Vagina (tissue), 2 donors: ENCODE results near the gene PIK3R4. TPM values are rescaled to one million over a fixed set of nuclear protein-coding genes. Genes with fewer than 3 reads are reported as not detected.

Experiments used
- DNase-seq, 2 donors: peaks; one replicate each; pipeline ENCODE4 v3.0.0-alpha.2; 2017; ENCODE audit errors: extremely low spot score in 2 of 2
- H3K27ac ChIP-seq: fragments of 200-600 bp; sonication (generic); one replicate; pipeline ENCODE4 v1.5.1; 2019
- H3K27me3 ChIP-seq: fragments of 200-600 bp; sonication (generic); one replicate; pipeline ENCODE4 v1.5.1; 2019
- H3K36me3 ChIP-seq, 2 donors: fragments of 200-600 bp; sonication (generic); one replicate each; pipeline ENCODE4 v1.5.1; 2017 to 2019
- H3K4me1 ChIP-seq: fragments of 200-600 bp; sonication (generic); one replicate; pipeline ENCODE4 v1.5.1; 2019
- H3K4me3 ChIP-seq, 2 donors: fragments of 200-600 bp; sonication (generic); 1 replicate in 1 of 2; 2 replicates in 1 of 2; pipeline ENCODE4 v1.5.1; 2016 to 2019
- H3K9me3 ChIP-seq: fragments of 200-600 bp; sonication (generic); one replicate; pipeline ENCODE4 v1.5.1; 2019
- CTCF ChIP-seq, 3 experiments: fragments of 450-650 bp in 2 of 3; fragments of 200-600 bp in 1 of 3; sonication (generic) in 1 of 3; IDR thresholded peaks; one replicate each; pipeline ENCODE4 v1.5.1; 2017 to 2019; ENCODE audit warnings: antibody characterized with exemption in 3 of 3, mild to moderate bottlenecking in 2 of 3, moderate library complexity in 2 of 3
- POLR2A ChIP-seq, 2 donors: fragments of 450-650 bp; IDR thresholded peaks; one replicate each; pipeline ENCODE4 v1.6.1; 2017; ENCODE audit warnings: antibody characterized with exemption in 2 of 2, mild to moderate bottlenecking in 2 of 2, moderate library complexity in 2 of 2
- POLR2AphosphoS5 ChIP-seq, 2 donors: sonication (generic); formaldehyde crosslinking; IDR thresholded peaks; one replicate each; pipeline ENCODE4 v1.9.0; 2017; ENCODE audit warnings: antibody characterized with exemption in 2 of 2, mild to moderate bottlenecking in 2 of 2, low read depth in 1 of 2; ENCODE audit not compliant: insufficient read depth in 1 of 2
- intact Hi-C: fragments of 100-400 bp; cut with DNase I; formaldehyde crosslinking; loops from one replicate; pipeline ENCODE4 v1.15.1; 2023
- total RNA-seq: library from RNA; depleted of rRNA; stranded (reverse); fragments of >200 nt; gene quantifications from one replicate; pipeline ENCODE4 v1.2.3, GENCODE V29; 2016

The PIK3R4 gene
- total RNA-seq, 1 donor from 2014 or later, result 20.6 TPM

- peaks cover 44% of the 10 kb centered on the region for H3K4me1 ChIP-seq
- TF ChIP-seq POLR2A (IDR thresholded peaks at IDR 0.05), result no peak
- TF ChIP-seq POLR2AphosphoS5 (IDR thresholded peaks at IDR 0.05; ENCODE audit: insufficient read depth in 1 of 2, low read depth in 1 of 2), result no peak
- no peak for TF ChIP-seq CTCF (IDR thresholded peaks at IDR 0.05)
- no peaks in the 10 kb centered on the region for H3K9me3 ChIP-seq
- DNase-seq, result no peak
- no peak overlapping the region for H3K4me3 ChIP-seq
- intact Hi-C loops, result no loop called here
- H3K27me3 ChIP-seq, result no peaks in the 10 kb centered on the region
- H3K36me3 ChIP-seq, result peaks cover 0 to 2% of the 10 kb centered on the region in 2 donors
- H3K27ac ChIP-seq, result no peak overlapping the region
These were observed 85.3 kb downstream of the PIK3R4 start for GRCh38 chr3:130661140-130661891.

- Histone ChIP-seq H3K4me1 (peaks cover 44% of the 10 kb centered on the region), H3K4me3 (no peak overlapping the region), H3K9me3 (no peaks in the 10 kb centered on the region), H3K36me3 (peaks cover 0 to 2% of the 10 kb centered on the region in 2 donors), H3K27ac (no peak overlapping the region), H3K27me3 (no peaks in the 10 kb centered on the region)
- intact Hi-C loops, result no loop called here
- DNase-seq, result no peak
- TF ChIP-seq POLR2AphosphoS5 (IDR thresholded peaks at IDR 0.05; ENCODE audit: insufficient read depth in 1 of 2, low read depth in 1 of 2), result no peak
- TF ChIP-seq CTCF (IDR thresholded peaks at IDR 0.05), result no peak
- no peak for TF ChIP-seq POLR2A (IDR thresholded peaks at IDR 0.05)
These were observed 86.7 kb downstream of the PIK3R4 start for GRCh38 chr3:130659911-130660310.

GRCh38 chr3:130658678-130659077 lies 88.0 kb downstream of the PIK3R4 start:
- Histone ChIP-seq H3K27me3 (no peaks in the 10 kb centered on the region), H3K27ac (no peak overlapping the region), H3K4me3 (no peak overlapping the region), H3K36me3 (peaks cover 0 to 2% of the 10 kb centered on the region in 2 donors), H3K4me1 (peaks cover 44% of the 10 kb centered on the region), H3K9me3 (no peaks in the 10 kb centered on the region)
- TF ChIP-seq POLR2AphosphoS5 (IDR thresholded peaks at IDR 0.05; ENCODE audit: insufficient read depth in 1 of 2, low read depth in 1 of 2) (no peak), POLR2A (IDR thresholded peaks at IDR 0.05) (no peak), CTCF (IDR thresholded peaks at IDR 0.05) (no peak)
- DNase-seq, result no peak
- intact Hi-C loops, result no loop called here

GRCh38 chr3:130656627-130657026 lies 90.0 kb downstream of the PIK3R4 start:
- Histone ChIP-seq H3K27ac (no peak overlapping the region), H3K4me3 (no peak overlapping the region), H3K27me3 (no peaks in the 10 kb centered on the region), H3K4me1 (peaks cover 30% of the 10 kb centered on the region), H3K9me3 (no peaks in the 10 kb centered on the region), H3K36me3 (peaks cover 0 to 2% of the 10 kb centered on the region in 2 donors)
- TF ChIP-seq CTCF (IDR thresholded peaks at IDR 0.05), result no peak
- TF ChIP-seq POLR2A (IDR thresholded peaks at IDR 0.05), result no peak
- TF ChIP-seq POLR2AphosphoS5 (IDR thresholded peaks at IDR 0.05; ENCODE audit: insufficient read depth in 1 of 2, low read depth in 1 of 2), result no peak
- intact Hi-C loops, result no loop called here
- DNase-seq, result no peak

GRCh38 chr3:130654921-130655320 lies 91.7 kb downstream of the PIK3R4 start:
- DNase-seq, result no peak
- H3K27ac ChIP-seq, result no peak overlapping the region
- no peaks in the 10 kb centered on the region for H3K27me3 ChIP-seq
- H3K9me3 ChIP-seq, result no peaks in the 10 kb centered on the region
- H3K36me3 ChIP-seq, result peaks cover 0 to 2% of the 10 kb centered on the region in 2 donors
- H3K4me3 ChIP-seq, result no peak overlapping the region
- peaks cover 13% of the 10 kb centered on the region for H3K4me1 ChIP-seq
- TF ChIP-seq POLR2A (IDR thresholded peaks at IDR 0.05) (no peak), POLR2AphosphoS5 (IDR thresholded peaks at IDR 0.05; ENCODE audit: insufficient read depth in 1 of 2, low read depth in 1 of 2) (no peak), CTCF (IDR thresholded peaks at IDR 0.05) (no peak)
- intact Hi-C loops, result no loop called here
